ENCODE results near the gene RPL22L1. TPM values are rescaled to one million over a fixed set of nuclear protein-coding genes. Genes with fewer than 3 reads are reported as not detected.
A peak's percentile ranks its signal among the peaks of the same experiment; 100 is the strongest.

Gene RPL22L1
- total and polyA plus RNA-seq, 2 of the 4 experiments (the other 2 are of a cell fraction): 37.1 to 92.0 TPM

DNA sequence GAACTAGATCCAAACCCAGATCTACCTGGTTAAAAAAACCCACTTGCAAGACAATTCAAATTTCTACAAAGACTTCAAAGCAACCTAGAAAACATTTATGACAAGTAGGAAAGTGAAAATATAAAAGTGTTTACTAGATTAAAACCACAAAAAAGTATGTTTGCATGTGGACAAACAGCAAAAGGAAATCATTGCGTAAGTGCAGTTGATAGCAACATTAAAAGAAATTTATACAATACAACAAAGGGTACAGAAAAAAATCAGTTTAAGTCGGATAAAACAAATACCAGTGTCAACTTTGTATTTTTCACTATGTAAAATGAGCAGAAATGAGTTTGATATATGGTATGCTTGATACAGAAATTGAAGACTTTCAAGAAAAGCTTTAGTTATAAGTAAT is 35.9 kb upstream of the RPL22L1 start:
- CTCF ChIA-PET: no interaction called here
- in situ Hi-C loops (cut with MboI; ENCODE audit: low sequenced_read_pairs): no loop called here
- no peak overlapping the region for H2BK20ac ChIP-seq (ENCODE audit: low read depth, low read length)
- H2AK5ac ChIP-seq (ENCODE audit: low read depth, low read length): no peak overlapping the region
- no peak overlapping the region for H4K91ac ChIP-seq (ENCODE audit: insufficient read depth, low read depth, low read length)
- no peak overlapping the region for H2AK9ac ChIP-seq (replicated peaks; ENCODE audit: low read depth, low read length, poor library complexity)
- H3K18ac ChIP-seq (ENCODE audit: low read depth, low read length): no peak overlapping the region
- no peak overlapping the region for H3K14ac ChIP-seq (replicated peaks; ENCODE audit: low read depth, low read length)
- 0 out of 2 replicates have a peak, but pooled peaks cover 3% of the 10 kb centered on the region for H3K9me1 ChIP-seq (ENCODE audit: insufficient read depth, low read length)
- H3K4ac ChIP-seq (ENCODE audit: low read depth, low read length): no peak overlapping the region
- H3K4me2 ChIP-seq (ENCODE audit: low read depth, low read length): no peak overlapping the region
- H2BK120ac ChIP-seq (ENCODE audit: low read depth, low read length): no peak overlapping the region
- H2BK15ac ChIP-seq (ENCODE audit: low read depth, low read length): no peak overlapping the region
- H3K27ac ChIP-seq (ENCODE audit: insufficient read depth, low read length): no peak overlapping the region
- 0 out of 2 replicates have a peak, but pooled peaks cover 1% of the 10 kb centered on the region for H3K36me3 ChIP-seq (ENCODE audit: control insufficient read depth, insufficient read depth, low read length)
- H3K9me3 ChIP-seq (ENCODE audit: control insufficient read depth, insufficient read depth, low read length): peaks cover 5% of the 10 kb centered on the region
- no peak overlapping the region for H2AFZ ChIP-seq (replicated peaks; ENCODE audit: low read length, poor library complexity)
- peaks cover 21 to 29% of the 10 kb centered on the region in 2 experiments for H3K79me1 ChIP-seq (ENCODE audit: low read depth in 1 of 2, low read length in 2 of 2)
- H4K5ac ChIP-seq (ENCODE audit: low read depth, low read length): no peak overlapping the region
- no peak overlapping the region for H3K9ac ChIP-seq (ENCODE audit: low read depth, low read length)
- intact Hi-C loops (cut with micrococcal nuclease): loop anchor here (5.0 kb wide), 1 partner anchor 494 kb away; no protein-coding TSS in a partner anchor
- no CpG with 5 or more reads among the region's 2 CpGs for WGBS, 2 experiments (ENCODE audit: extremely low coverage in 2 of 2, insufficient read length in 1 of 2)
- peaks cover 3% of the 10 kb centered on the region; the same call in 1 of the 2 replicates for H4K20me1 ChIP-seq (ENCODE audit: insufficient read depth, low read length)
- TF ChIP-seq, protein P1, sequence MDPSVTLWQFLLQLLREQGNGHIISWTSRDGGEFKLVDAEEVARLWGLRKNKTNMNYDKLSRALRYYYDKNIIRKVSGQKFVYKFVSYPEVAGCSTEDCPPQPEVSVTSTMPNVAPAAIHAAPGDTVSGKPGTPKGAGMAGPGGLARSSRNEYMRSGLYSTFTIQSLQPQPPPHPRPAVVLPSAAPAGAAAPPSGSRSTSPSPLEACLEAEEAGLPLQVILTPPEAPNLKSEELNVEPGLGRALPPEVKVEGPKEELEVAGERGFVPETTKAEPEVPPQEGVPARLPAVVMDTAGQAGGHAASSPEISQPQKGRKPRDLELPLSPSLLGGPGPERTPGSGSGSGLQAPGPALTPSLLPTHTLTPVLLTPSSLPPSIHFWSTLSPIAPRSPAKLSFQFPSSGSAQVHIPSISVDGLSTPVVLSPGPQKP (IDR thresholded peaks at IDR 0.05; ENCODE audit: borderline replicate concordance, low read depth, low read length): no peak
- TF ChIP-seq CEBPB (IDR thresholded peaks at IDR 0.05; ENCODE audit: low read depth, low read length) (peak; percentile 74), RFX5 (IDR thresholded peaks at IDR 0.05; ENCODE audit: low read depth, low read length) (no peak), SMC3 (IDR thresholded peaks at IDR 0.05; ENCODE audit: low read depth, low read length) (no peak)
- H3K4me3 ChIP-seq (ENCODE audit: insufficient read depth, low read depth, low read length): no peak overlapping the region
- POLR2A ChIA-PET (ENCODE audit: unreplicated experiment): no interaction called here
- no peak for DNase-seq
- no peak overlapping the region for H3K23ac ChIP-seq (ENCODE audit: low read depth, low read length)
- ATAC-seq (ENCODE audit: low read depth): no peak
- no peaks in the 10 kb centered on the region for H3K27me3 ChIP-seq (ENCODE audit: control insufficient read depth, insufficient read depth, low read length)
- H3K4me1 ChIP-seq (ENCODE audit: control insufficient read depth, insufficient read depth, low read length): peaks cover 7% of the 10 kb centered on the region
- no peak overlapping the region for H3K56ac ChIP-seq (ENCODE audit: extremely low read depth, insufficient read depth, low read length)
- no TSS peak for BruUV-seq (replicated peaks)
- no peak overlapping the region for H2BK5ac ChIP-seq (ENCODE audit: low read depth, low read length, poor library complexity, severe bottlenecking)
- dilution Hi-C loops (cut with HindIII; ENCODE audit: low sequenced_read_pairs, unreplicated experiment): no loop called here
- H4K8ac ChIP-seq (ENCODE audit: low read depth in 2 of 2, low read length in 2 of 2): no peak overlapping the region
